GM12875 (cell line): ENCODE data around the gene APOBEC2.

Source experiments
- H3K4me3 ChIP-seq: one replicate; pipeline ENCODE4 v1.5.1; 2011; ENCODE audit warnings: low read depth, low read length, control low read depth
- CTCF ChIP-seq: IDR thresholded peaks from 2 replicates; pipeline ENCODE4 v1.5.1; 2011; ENCODE audit warnings: low read depth, mild to moderate bottlenecking, control low read depth, inconsistent platforms, low read length, moderate library complexity, borderline replicate concordance; ENCODE audit not compliant: insufficient read depth

The APOBEC2 gene

GRCh38 chr6:41066867-41067304, 13.9 kb downstream of the APOBEC2 start:
- no peak overlapping the region for H3K4me3 ChIP-seq
- TF ChIP-seq CTCF: peak; percentile 71

DNA sequence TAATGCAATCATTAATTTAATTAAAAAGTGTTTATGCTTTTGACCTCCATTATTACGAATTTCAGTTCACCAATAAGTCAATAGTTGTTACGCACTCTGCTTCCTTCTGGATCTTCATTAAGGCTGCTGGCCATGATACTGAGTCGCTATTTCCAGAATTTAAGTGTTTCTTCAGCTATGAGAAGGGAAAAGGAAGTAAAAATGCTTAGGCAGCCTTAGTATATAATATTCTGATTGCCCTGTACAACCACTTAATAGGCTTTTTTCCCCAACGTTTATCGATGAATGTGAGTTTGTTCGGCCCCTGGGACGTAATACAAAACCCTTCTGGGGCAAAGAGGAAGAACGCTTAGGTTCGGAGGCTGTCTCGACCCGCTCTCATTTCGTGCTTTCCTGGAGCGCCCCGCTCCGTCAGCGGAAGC, 18.5 kb downstream of the APOBEC2 start:
- peak overlapping the region; percentile 48 for H3K4me3 ChIP-seq
- no peak for TF ChIP-seq CTCF

GRCh38 chr6:41071923-41072835, 19.2 kb downstream of the APOBEC2 start, which contains the start of gene OARD1:
OARD1 (minus strand) TSS chr6:41072356; CDS start chr6:41071634, 722 bp downstream.
- no peak for TF ChIP-seq CTCF
- peak within 1 kb of the TSS; percentile 90 for H3K4me3 ChIP-seq

- no peak for TF ChIP-seq CTCF
- peak within 1 kb of the TSS; percentile 90 for H3K4me3 ChIP-seq
Measured at GRCh38 chr6:41072836-41073202, 19.8 kb downstream of the APOBEC2 start, which contains the start of gene NFYA. NFYA (plus strand) TSS chr6:41072974; CDS start chr6:41079090, 6,116 bp downstream.

DNA sequence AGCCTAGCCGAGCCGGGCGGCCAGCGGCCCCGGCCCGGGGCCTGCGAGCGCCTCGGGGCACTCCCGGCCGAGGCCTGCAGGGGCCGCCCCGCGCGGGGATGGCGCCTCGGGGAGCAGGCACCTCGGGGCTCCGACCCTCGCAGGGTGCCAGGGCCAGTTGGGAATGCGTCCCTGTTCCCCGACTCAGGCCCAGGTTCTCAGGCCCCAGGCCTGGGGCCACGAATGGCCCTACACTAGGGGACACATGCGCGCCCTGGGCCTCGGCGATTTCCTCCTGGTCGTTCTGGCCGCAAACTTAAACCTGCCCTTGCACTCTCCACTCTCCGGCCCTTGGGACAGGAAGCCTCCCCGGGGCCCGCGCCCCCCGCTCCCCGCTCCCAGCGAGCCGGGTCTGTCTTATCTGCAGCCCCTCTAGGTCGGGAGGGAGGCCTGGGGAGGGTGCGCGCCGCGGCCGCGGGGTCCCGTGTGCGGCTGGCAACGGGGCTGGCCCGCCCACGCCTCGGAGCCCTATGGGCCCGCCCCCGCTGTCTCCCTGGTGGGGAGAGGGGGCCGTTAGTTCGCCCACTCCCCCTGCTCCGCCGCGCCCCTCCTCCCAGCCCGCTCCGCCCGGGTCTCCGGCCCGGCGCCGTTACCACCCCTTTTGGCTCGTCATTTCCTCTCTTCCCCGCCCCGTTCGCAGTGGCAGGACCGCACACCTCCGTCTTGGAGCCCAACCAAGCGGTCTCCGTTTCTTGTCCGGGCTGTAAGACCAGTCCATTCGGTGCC, 20.4 kb downstream of the APOBEC2 start:
- peak; percentile 43 for TF ChIP-seq CTCF
- peak overlapping the region; percentile 90 for H3K4me3 ChIP-seq

GRCh38 chr6:41073968-41074691, 21.1 kb downstream of the APOBEC2 start:
- H3K4me3 ChIP-seq: peak overlapping the region; percentile 90
- TF ChIP-seq CTCF: no peak
